Kidney (tissue), 14 donors: ENCODE results near the gene CNGA3. TPM values are rescaled to one million over a fixed set of nuclear protein-coding genes. Genes with fewer than 3 reads are reported as not detected.

ENCODE experiments used
- DNase-seq, 5 donors: peaks; one replicate each; pipeline ENCODE4 v3.0.0-alpha.2; 2013 to 2020
- FAIRE-seq: peaks from 2 replicates; lab custom pipeline; 2012; peaks lifted over from hg19 to GRCh38; lab: Jason Lieb, UNC
- H3K27ac ChIP-seq, 2 donors: one replicate each; pipeline ENCODE4 v1.7.0; 2013; ENCODE audit warnings: low read depth in 2 of 2, low read length in 2 of 2, inconsistent platforms in 1 of 2
- H3K27me3 ChIP-seq: one replicate; pipeline ENCODE4 v1.7.1; 2013; ENCODE audit warnings: low read length, inconsistent platforms; ENCODE audit not compliant: control insufficient read depth, insufficient read depth
- H3K36me3 ChIP-seq, 3 donors: one replicate each; pipeline versions ENCODE4 v1.7.0 to v1.7.1; 2013; ENCODE audit warnings: low read length in 3 of 3, control low read depth in 1 of 3, inconsistent platforms in 1 of 3; ENCODE audit not compliant: insufficient read depth in 3 of 3, control insufficient read depth in 2 of 3
- H3K4me1 ChIP-seq, 3 donors: one replicate each; pipeline versions ENCODE4 v1.7.0 to v1.7.1; 2013; ENCODE audit warnings: low read length in 3 of 3, inconsistent platforms in 1 of 3, low read depth in 1 of 3; ENCODE audit not compliant: control insufficient read depth in 2 of 3, insufficient read depth in 2 of 3
- H3K4me3 ChIP-seq, 3 donors: one replicate each; pipeline versions ENCODE4 v1.7.0 to v1.8.1; 2013; ENCODE audit warnings: low read length in 3 of 3, control low read depth in 1 of 3, inconsistent platforms in 1 of 3
- H3K9ac ChIP-seq, 3 donors: one replicate each; pipeline versions ENCODE4 v1.7.0 to v1.7.1; 2013; ENCODE audit warnings: low read length in 3 of 3, control low read depth in 1 of 3, inconsistent platforms in 1 of 3
- H3K9me3 ChIP-seq, 3 donors: one replicate each; pipeline versions ENCODE4 v1.7.0 to v1.7.1; 2013; ENCODE audit warnings: low read length in 3 of 3, control low read depth in 1 of 3, inconsistent platforms in 1 of 3; ENCODE audit not compliant: control insufficient read depth in 2 of 3, insufficient read depth in 1 of 3
- CTCF ChIP-seq: IDR thresholded peaks from 3 replicates; pipeline ENCODE4 v1.5.1; 2012; ENCODE audit warnings: mild to moderate bottlenecking, moderate library complexity, borderline replicate concordance; ENCODE audit not compliant: insufficient read depth; ENCODE audit errors: extremely low read depth
- intact Hi-C: fragments of 100-400 bp; cut with DNase I; formaldehyde crosslinking; loops from one replicate; pipeline ENCODE4 v1.11.1; 2022
- polyA plus RNA-seq: library from polyadenylated mRNA; stranded (reverse); fragments of 350-450 nt; fragmentation: Illumina TruSeq; extraction: RNeasy Lipid Tissue Mini Kit (QIAGEN cat#74804); gene quantifications from one replicate; pipeline ENCODE4 v1.2.3, GENCODE V29; 2014; ENCODE audit warnings: low read depth, low replicate concordance; ENCODE audit not compliant: insufficient read depth
- total RNA-seq: library from RNA; stranded (reverse); fragmentation: NEBNext Ultra II Directional; extraction: Animal tissue kit (Norgen Biotek cat#: 25700); gene quantifications from one replicate; pipeline ENCODE4 v1.2.1, GENCODE V29; 2021
- donor health status: control.
- donor health status: control.
- donor health status: control.
- donor health status: control.
- donor health status: control.
- donor health status: DM: yes; HTN: yes; CAD: no.
- donor health status: Normal renal cell carcinoma (clear cell type).

The CNGA3 gene
- total and polyA plus RNA-seq, 2 donors from 2014 or later: not detected

DNA sequence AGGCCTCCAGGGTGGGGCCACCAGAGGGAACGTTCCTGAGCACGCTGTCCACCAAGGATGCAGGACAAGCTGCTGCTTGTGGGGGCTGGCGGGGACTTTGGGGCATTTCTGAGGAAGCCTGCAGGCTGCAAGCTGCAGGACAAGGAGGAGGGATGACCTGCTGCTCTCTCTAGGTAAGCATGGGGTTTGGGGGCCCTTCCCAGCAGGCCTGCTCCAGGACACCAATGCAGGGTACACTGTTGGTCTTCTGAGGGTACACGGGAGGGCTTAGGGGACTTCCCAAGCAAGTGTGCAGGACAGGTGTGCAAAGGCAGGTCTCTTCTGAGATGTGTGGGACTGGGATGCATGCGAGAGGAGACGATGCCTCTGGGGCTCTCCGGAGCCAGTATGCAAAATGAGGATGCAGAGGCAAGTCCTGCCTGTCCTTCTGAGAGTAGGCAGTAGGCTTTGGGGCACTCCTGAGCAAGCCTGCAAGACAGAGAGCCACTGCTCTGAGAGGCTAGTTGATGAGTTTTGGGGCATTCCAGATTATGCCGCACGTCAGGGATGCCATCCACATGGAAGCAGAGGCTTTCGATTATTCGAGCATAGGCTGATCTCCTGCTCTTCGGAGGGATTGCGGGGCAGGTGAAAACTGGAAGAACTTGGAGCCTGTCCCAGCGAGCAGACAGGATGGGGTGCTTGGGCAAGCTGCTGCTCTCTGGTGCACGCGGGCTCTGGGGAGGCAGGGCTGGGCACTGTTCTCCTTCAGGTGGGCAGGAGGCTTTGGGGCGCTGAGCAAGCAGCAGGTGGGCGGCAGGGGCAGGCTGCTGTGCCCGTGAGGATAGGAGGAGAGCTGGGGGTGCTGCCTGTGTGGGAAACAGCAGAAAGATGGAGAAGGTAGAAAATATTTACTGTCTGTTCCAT lies 44.6 kb downstream of the CNGA3 start:
- Histone ChIP-seq H3K27me3 (no peaks in the 10 kb centered on the region), H3K4me3 (no peak overlapping the region), H3K9ac (no peak overlapping the region), H3K36me3 (no peaks in the 10 kb centered on the region), H3K27ac (no peak overlapping the region), H3K4me1 (no peaks in the 10 kb centered on the region), H3K9me3 (no peaks in the 10 kb centered on the region)
- intact Hi-C loops: no loop called here
- DNase-seq (no peak), FAIRE-seq (no peak)
- no peak for TF ChIP-seq CTCF

DNA sequence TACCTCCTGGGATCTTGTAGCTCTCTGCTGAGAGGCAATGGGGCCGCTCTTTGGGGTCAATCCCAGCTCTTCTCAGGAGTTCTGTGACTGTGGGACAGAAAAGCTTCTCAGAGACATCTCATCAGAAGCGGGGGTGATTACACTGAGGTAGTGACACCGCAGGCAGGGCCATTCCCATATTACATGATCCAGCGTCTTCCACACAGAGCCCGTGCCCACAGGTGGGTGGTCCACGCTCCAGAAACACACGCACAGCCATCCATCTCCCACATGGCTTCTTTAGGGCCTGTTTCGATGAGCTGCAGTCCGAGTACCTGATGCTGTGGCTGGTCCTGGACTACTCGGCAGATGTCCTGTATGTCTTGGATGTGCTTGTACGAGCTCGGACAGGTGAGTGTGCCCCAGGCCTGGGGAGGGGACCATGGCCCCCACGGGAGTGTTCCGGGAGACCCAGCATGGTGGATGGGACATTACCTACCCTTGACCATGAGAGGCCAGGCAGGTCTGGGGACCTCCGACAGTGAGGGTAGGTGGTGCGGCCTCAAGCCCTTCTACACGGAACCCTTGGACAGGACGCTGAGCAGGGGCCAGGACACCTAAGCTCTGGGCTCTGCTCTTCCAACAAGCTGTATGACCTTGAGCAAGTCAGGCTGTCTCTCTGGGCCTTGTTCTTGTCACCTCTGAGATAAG lies 45.5 kb downstream of the CNGA3 start:
- intact Hi-C loops: no loop called here
- Histone ChIP-seq H3K9ac (no peak overlapping the region), H3K27ac (no peak overlapping the region), H3K4me3 (no peak overlapping the region), H3K4me1 (no peaks in the 10 kb centered on the region), H3K9me3 (no peaks in the 10 kb centered on the region), H3K27me3 (no peaks in the 10 kb centered on the region), H3K36me3 (no peaks in the 10 kb centered on the region)
- TF ChIP-seq CTCF: no peak
- DNase-seq (no peak), FAIRE-seq (no peak)

DNA sequence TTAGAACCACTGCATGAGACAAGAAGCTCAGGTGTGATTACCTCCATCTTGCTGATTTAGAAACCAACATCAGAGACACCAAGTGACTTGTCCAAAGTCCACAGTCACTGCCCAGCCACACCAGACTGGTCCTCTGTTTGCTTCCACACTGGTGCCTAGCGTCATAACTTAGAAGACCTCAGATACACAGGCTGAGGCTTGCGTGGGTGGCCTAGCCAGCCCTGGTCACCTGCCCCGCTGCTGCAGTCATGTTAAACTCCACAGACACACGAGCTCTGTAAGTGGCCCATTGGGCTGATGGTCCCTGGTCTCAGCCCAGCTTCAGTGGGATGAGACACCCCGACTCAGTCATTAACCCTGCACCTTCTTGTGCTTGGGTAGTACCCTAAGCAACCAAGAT lies 47.1 kb downstream of the CNGA3 start:
- Histone ChIP-seq H3K27me3 (no peaks in the 10 kb centered on the region), H3K9me3 (no peaks in the 10 kb centered on the region), H3K27ac (no peak overlapping the region), H3K4me3 (no peak overlapping the region), H3K4me1 (no peaks in the 10 kb centered on the region), H3K9ac (no peak overlapping the region), H3K36me3 (no peaks in the 10 kb centered on the region)
- DNase-seq: no peak
- no peak for TF ChIP-seq CTCF
- no peak for FAIRE-seq
- intact Hi-C loops: no loop called here
